Ovary (tissue), 9 donors: ENCODE measurements around the gene ST6GALNAC6. TPM values are rescaled to one million over a fixed set of nuclear protein-coding genes. Genes with fewer than 3 reads are reported as not detected.

ENCODE experiments used
- DNase-seq, 5 donors: peaks; one replicate each; pipeline ENCODE4 v3.0.0-alpha.2; 2019 to 2020
- H3K27ac ChIP-seq, 2 donors: fragments of 200-600 bp; one replicate each; pipeline versions ENCODE4 v1.5.1 to v1.8.0; 2019 to 2022
- H3K27me3 ChIP-seq: fragments of 200-600 bp; one replicate; pipeline ENCODE4 v1.8.0; 2022
- H3K36me3 ChIP-seq: fragments of 200-600 bp; sonication (generic); one replicate; pipeline ENCODE4 v1.5.1; 2019
- H3K4me1 ChIP-seq: one replicate; pipeline ENCODE4 v1.8.1; 2013; ENCODE audit warnings: mild to moderate bottlenecking, moderate library complexity; ENCODE audit not compliant: insufficient read depth
- H3K4me3 ChIP-seq: fragments of 200-600 bp; sonication (generic); one replicate; pipeline ENCODE4 v1.5.1; 2017
- H3K9me3 ChIP-seq, 2 donors: fragments of 200-600 bp in 1 of 2; sonication (generic) in 1 of 2; one replicate each; pipeline versions ENCODE4 v1.5.1 to v1.8.1; 2013 to 2019; ENCODE audit warnings: mild to moderate bottlenecking in 1 of 2, moderate library complexity in 1 of 2
- EP300 ChIP-seq: sonication (generic); formaldehyde crosslinking; IDR thresholded peaks from one replicate; pipeline ENCODE4 v1.6.1; 2017; ENCODE audit warnings: antibody characterized with exemption
- POLR2A ChIP-seq: fragments of 450-650 bp; IDR thresholded peaks from one replicate; pipeline ENCODE4 v1.6.1; 2017; ENCODE audit warnings: antibody characterized with exemption, mild to moderate bottlenecking, moderate library complexity
- WGBS, 3 donors: extraction: QIAGEN DNeasy Blood & Tissue Kit in 1 of 3; methylation state at CpG; one replicate each; pipeline versions ENCODE4 v1.1.5 to v1.1.7; 2013 to 2017; 5-methylcytosine and 5-hydroxymethylcytosine counted together
- intact Hi-C, 4 donors: fragments of 100-400 bp; cut with DNase I; formaldehyde crosslinking; loops; one replicate each; pipeline versions ENCODE4 v1.11.0 to v1.15.1; 2022 to 2023
- polyA plus RNA-seq, 2 donors: library from polyadenylated mRNA; stranded (reverse); fragments of 200-250 nt in 1 of 2; fragments of 350-450 nt in 1 of 2; fragmentation: Illumina TruSeq in 1 of 2; extraction: RNeasy Lipid Tissue Mini Kit (QIAGEN cat#74804) in 1 of 2; gene quantifications; one replicate each; pipeline ENCODE4 v1.2.3, GENCODE V29; 2013 to 2014
- total RNA-seq, 7 donors: library from RNA; depleted of rRNA in 2 of 7; stranded (reverse); fragments of >200 nt in 2 of 7; fragmentation: NEBNext Ultra II Directional in 3 of 7; extraction: Animal tissue kit (Norgen Biotek cat#: 25700) in 3 of 7; gene quantifications; one replicate each; pipeline versions ENCODE4 v1.1.0 to v1.2.4, GENCODE V29; 2016 to 2023
- TF ChIP-seq, protein P1 (sequence below), 3 donors: fragments of 450-650 bp in 2 of 3; fragments of 200-600 bp in 1 of 3; IDR thresholded peaks; one replicate each; pipeline versions ENCODE4 v1.5.1 to v1.8.0; 2016 to 2022; ENCODE audit warnings: antibody characterized with exemption in 3 of 3, mild to moderate bottlenecking in 1 of 3
- donor health status: DM: no; HTN: no; CAD: no; lungs with moderate emphysema.
- donor health status: DM: no; HTN: no; CAD: no.
- donor health status: Bipolar disorder and iron deficiency.
- donor health status: DM: yes; HTN: yes; CAD: no.
- donor health status: DM: no; HTN: no; CAD: no.
- donor health status: DM: yes; HTN: yes; CAD: no.

Gene ST6GALNAC6
- total and polyA plus RNA-seq, 9 donors = 52.5 to 145 (median 111) TPM

DNA sequence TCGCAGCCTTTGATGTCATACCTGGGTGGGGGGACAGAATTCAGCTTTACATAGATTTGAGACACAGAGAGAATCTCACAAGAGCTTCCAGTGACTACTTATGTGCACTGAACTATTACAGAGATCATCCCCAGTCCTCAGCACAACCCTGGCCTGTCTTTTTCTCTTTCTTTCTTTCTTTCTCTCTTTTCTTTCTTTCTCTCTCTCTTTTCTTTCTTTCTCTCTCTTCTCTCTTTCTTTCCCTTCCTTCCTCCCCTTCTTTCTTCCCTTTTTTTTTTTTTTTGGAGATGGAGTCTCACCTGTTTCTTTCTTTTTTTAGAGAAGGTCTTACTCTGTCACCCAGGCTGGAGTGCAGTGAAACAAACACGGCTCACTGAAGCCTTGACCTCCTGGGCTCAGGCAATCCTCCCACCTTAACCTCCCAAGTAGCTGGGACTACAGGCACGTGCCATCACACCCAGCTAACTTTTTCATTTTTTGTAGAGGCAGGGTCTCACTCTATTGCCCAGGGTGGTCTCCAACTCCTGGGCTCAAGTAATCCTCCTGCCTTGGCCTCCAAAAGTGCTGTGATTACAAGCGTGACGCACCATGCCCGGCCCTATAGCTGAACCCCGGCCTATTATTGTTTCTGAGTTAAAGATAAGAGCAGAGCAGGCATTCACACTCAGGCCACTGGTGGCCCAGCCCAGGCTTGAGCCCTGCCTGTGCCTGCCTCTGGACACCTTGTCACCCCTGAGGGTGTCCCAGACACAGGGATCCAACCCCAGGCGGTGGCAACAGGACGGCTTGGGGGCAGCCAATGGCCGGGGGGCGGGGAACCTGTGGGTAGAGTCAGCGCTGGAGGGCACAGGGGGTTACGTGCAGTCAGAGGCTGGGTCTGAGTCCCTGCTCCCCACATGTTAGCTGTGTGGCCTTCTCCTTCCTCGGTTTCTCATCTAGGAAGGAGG, 26.8 kb upstream of the ST6GALNAC6 start:
- intact Hi-C loops = loop anchor here in 2 of 4 donors (10.0 kb wide), 1 partner anchor 421 kb away; no protein-coding TSS in a partner anchor

DNA sequence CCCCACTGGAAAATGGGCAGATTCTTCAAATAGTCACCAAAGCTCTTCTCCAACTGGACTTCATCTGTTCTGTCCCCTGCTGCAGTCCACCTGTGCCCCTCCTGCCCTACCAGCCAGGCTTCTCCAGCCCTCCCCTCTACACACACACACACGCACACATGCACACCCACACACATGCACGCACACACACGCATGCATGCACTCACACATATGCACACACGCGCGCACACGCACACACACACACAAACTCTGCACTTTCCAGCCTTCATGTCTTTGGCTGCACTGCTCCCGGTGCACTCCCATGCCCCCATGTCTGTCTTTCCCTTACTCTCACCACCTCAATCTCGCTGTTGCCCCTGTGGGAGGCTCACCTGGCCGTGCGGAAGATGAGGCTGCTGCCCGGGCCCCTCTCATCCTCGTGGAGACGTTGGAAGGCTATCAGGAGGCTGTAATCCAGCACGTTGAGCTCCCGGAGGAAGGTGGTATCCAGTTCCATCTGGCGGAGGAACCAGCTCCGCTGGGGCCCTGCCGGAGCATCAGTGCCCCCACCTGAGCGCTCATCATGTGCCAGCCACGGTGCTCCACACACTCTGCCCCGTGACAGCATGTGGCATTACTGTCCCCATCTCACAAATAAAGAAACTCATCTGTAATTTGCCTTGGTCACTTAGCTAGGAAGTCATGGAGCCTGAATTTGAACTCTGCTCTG, 25.5 kb upstream of the ST6GALNAC6 start:
- H3K36me3 ChIP-seq = no peaks in the 10 kb centered on the region
- WGBS, 3 donors = 86 to 89% (median 88%) methylated on average over 22 of the region's 22 CpGs
- TF ChIP-seq EP300 = no peak
- no peak for TF ChIP-seq POLR2A
- TF ChIP-seq, protein P1, sequence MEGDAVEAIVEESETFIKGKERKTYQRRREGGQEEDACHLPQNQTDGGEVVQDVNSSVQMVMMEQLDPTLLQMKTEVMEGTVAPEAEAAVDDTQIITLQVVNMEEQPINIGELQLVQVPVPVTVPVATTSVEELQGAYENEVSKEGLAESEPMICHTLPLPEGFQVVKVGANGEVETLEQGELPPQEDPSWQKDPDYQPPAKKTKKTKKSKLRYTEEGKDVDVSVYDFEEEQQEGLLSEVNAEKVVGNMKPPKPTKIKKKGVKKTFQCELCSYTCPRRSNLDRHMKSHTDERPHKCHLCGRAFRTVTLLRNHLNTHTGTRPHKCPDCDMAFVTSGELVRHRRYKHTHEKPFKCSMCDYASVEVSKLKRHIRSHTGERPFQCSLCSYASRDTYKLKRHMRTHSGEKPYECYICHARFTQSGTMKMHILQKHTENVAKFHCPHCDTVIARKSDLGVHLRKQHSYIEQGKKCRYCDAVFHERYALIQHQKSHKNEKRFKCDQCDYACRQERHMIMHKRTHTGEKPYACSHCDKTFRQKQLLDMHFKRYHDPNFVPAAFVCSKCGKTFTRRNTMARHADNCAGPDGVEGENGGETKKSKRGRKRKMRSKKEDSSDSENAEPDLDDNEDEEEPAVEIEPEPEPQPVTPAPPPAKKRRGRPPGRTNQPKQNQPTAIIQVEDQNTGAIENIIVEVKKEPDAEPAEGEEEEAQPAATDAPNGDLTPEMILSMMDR (IDR thresholded peaks at IDR 0.05) = no peak
- DNase-seq = no peak
- H3K9me3 ChIP-seq = no peaks in the 10 kb centered on the region
- peaks cover 2% of the 10 kb centered on the region for H3K4me1 ChIP-seq
- no peaks in the 10 kb centered on the region for H3K27me3 ChIP-seq
- H3K4me3 ChIP-seq = no peak overlapping the region
- intact Hi-C loops = loop anchor here (5.0 to 10.0 kb wide), 5 partner anchors 133 to 420 kb away; partner anchors contain the start of gene TOR2A (in 2 of the 4)
- H3K27ac ChIP-seq = no peak overlapping the region

More for the DNA sequence above, 26.8 kb upstream of the ST6GALNAC6 start:
- Histone ChIP-seq H3K4me1 (peaks cover 5% of the 10 kb centered on the region), H3K36me3 (no peaks in the 10 kb centered on the region), H3K9me3 (no peaks in the 10 kb centered on the region), H3K27me3 (no peaks in the 10 kb centered on the region), H3K27ac (no peak overlapping the region), H3K4me3 (no peak overlapping the region)
- TF ChIP-seq, protein P1 (IDR thresholded peaks at IDR 0.05) = no peak
- no peak for TF ChIP-seq EP300
- TF ChIP-seq POLR2A = no peak
- WGBS, 3 donors = 75 to 79% (median 75%) methylated on average over 13 to 14 of the region's 14 CpGs
- DNase-seq = no peak

DNA sequence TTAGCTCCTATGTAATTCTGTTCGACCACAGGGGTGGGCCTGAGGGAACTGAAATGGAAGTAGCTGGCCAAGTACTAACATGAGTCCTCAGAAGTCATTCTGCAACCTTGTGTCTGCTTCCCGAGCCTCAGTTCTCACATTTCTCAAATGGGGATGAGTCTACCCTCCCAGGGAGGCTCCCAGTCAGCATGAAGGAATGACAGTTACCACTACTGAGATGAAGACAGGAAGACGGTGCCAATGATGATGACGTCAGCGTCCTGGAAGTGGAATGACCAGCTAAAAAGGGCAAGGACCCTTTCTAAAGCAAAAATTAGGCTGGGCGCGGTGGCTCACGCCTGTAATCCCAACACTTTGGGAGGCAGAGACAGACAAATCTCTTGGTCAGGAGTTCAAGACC, 24.4 kb upstream of the ST6GALNAC6 start:
- DNase-seq = no peak
- Histone ChIP-seq H3K36me3 (no peaks in the 10 kb centered on the region), H3K9me3 (no peaks in the 10 kb centered on the region), H3K27me3 (no peaks in the 10 kb centered on the region), H3K4me1 (peaks cover 2% of the 10 kb centered on the region), H3K4me3 (no peak overlapping the region), H3K27ac (no peak overlapping the region)
- 70 to 84% (median 83%) methylated on average over 8 of the region's 8 CpGs for WGBS, 3 donors
- intact Hi-C loops = loop anchor here (2.0 to 10.0 kb wide), 6 partner anchors 131 to 419 kb away; partner anchors contain the start of gene TOR2A (in 2 of the 4)
- TF ChIP-seq, protein P1 (IDR thresholded peaks at IDR 0.05) = no peak
- TF ChIP-seq EP300 (no peak), POLR2A (no peak)

DNA sequence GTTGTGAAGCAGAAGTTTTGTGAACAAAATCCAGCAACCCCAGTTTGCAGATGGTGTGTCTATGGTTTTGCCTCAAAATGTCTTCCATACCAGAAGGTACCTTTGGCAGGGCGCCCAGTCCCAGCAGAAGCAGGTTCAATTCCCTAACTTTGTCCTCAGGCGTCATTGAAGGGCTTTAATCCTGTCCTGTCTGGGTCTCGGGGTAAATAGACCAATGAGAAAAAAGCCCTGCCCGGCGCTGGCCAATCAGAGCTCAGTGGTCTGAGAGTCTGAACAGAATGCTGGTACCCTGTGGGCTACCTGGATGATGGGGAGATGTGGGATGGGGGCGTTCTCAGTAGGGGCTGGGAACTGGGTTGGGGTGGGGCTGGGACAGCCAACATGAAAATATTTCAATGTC, 23.6 kb upstream of the ST6GALNAC6 start:
- no peak overlapping the region for H3K27ac ChIP-seq
- no peaks in the 10 kb centered on the region for H3K9me3 ChIP-seq
- H3K4me1 ChIP-seq = peaks cover 2% of the 10 kb centered on the region
- H3K27me3 ChIP-seq = no peaks in the 10 kb centered on the region
- intact Hi-C loops = loop anchor here (2.0 to 10.0 kb wide), 6 partner anchors 131 to 418 kb away; partner anchors contain the start of gene TOR2A (in 2 of the 4)
- DNase-seq = peak in 1 of 5 donors; percentile 37
- no peaks in the 10 kb centered on the region for H3K36me3 ChIP-seq
- 57 to 67% (median 60%) methylated on average over 6 of the region's 6 CpGs for WGBS, 3 donors
- TF ChIP-seq POLR2A (no peak), EP300 (no peak)
- TF ChIP-seq, protein P1 (IDR thresholded peaks at IDR 0.05) = no peak
- H3K4me3 ChIP-seq = no peak overlapping the region
